ENCODE measurements around the gene CMPK2. TPM values are rescaled to one million over a fixed set of nuclear protein-coding genes. Genes with fewer than 3 reads are reported as not detected.
"Not testable (repeated sequence)": the region's sequence is repeated elsewhere in the genome, so short reads cannot be mapped to it uniquely, and the experiment has no call there.

Gene CMPK2
- total RNA-seq, 4 donors from 2014 or later, result 0.53 to 4.9 (median 1.7) TPM

DNA sequence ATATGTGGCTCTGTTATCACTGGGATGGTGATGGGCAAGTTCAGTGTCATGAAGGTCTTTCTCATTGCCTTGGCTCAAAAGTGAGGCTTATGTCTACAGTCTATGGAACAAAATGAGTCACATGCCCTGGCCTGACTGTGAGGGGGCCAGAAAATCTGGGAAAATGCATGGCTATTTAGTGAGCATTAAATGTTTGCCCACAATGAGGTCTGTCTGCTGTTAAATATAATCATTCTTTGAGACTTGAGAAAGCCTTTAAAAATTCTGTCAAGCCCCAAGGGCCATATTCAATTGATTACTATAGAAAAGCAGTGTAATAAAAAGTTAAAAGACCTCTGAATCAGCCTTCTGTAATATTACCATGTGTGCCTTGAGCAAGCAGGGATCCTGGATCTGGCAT, 46.0 kb upstream of the CMPK2 start:
- no peak for DNase-seq
- Histone ChIP-seq H3K4me3 (no peak overlapping the region), H3K27ac (no peak overlapping the region), H3K9me3 (no peaks in the 10 kb centered on the region), H3K27me3 (peaks cover 0 to 5% (median 0%) of the 10 kb centered on the region in 4 donors), H3K36me3 (no peaks in the 10 kb centered on the region), H3K4me1 (peaks cover 0 to 10% (median under 1%) of the 10 kb centered on the region in 3 donors)
- intact Hi-C loops (cut with DNase I), result loop anchor here (10.0 kb wide), 1 partner anchor 123 kb away; no protein-coding TSS in a partner anchor
- no peak for TF ChIP-seq POLR2A (IDR thresholded peaks at IDR 0.05)
- TF ChIP-seq CTCF (IDR thresholded peaks at IDR 0.05), result no peak

GRCh38 chr2:6909431-6910385, 44.0 kb upstream of the CMPK2 start:
- TF ChIP-seq CTCF (IDR thresholded peaks at IDR 0.05), result no peak
- no peak for TF ChIP-seq POLR2A (IDR thresholded peaks at IDR 0.05)
- Histone ChIP-seq H3K27me3 (peaks cover 0 to 5% (median 0%) of the 10 kb centered on the region in 4 donors), H3K9me3 (no peaks in the 10 kb centered on the region), H3K4me3 (no peak overlapping the region), H3K36me3 (no peaks in the 10 kb centered on the region), H3K4me1 (peaks cover 0 to 4% (median 0%) of the 10 kb centered on the region in 3 donors), H3K27ac (no peak overlapping the region)
- DNase-seq, result no peak
- WGBS, 2 donors, result 59 to 77% methylated on average over 8 of the region's 8 CpGs
- intact Hi-C loops (cut with DNase I), result loop anchor here (10.0 kb wide), 1 partner anchor 125 kb away; no protein-coding TSS in a partner anchor

- Histone ChIP-seq H3K27ac (no peak overlapping the region), H3K4me1 (no peaks in the 10 kb centered on the region), H3K27me3 (peaks cover 0 to 5% (median 0%) of the 10 kb centered on the region in 4 donors), H3K36me3 (no peaks in the 10 kb centered on the region), H3K4me3 (no peak overlapping the region), H3K9me3 (no peaks in the 10 kb centered on the region)
- 73 to 78% methylated on average over 2 of the region's 2 CpGs for WGBS, 2 donors
- TF ChIP-seq CTCF (IDR thresholded peaks at IDR 0.05) (no peak), POLR2A (IDR thresholded peaks at IDR 0.05) (no peak)
- DNase-seq, result no peak
- intact Hi-C loops (cut with DNase I), result no loop called here
Observed at GRCh38 chr2:6908291-6908690, 42.6 kb upstream of the CMPK2 start.

DNA sequence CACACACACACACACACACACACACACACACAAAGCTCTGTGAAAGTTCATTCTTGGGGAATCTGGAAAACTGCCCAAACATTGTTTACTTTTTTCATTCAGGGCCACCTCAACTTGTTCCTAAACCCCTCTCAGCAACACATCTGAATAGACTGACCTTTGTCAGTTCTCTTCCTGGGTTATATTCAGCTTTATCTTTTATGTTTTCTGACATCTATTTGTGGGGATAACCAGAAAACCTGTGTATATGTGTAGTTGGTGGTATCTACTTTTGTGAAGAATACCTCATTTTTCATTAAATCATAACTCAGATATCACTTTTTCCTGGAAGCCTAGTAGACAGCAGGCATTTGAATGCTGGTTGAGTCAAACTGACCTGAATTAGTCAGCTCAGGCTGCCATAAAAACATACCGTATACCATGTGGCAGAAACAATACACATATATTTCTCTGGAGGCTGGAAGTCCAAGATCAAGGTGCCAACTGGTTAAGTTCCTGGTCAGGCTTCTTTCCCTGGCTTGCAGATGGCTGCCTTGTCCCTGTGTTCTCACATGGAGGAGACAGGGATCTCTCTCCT, 40.5 kb upstream of the CMPK2 start:
- 33 to 46% methylated on average over 1 of the region's 1 CpG for WGBS, 2 donors
- no peaks in the 10 kb centered on the region for H3K4me1 ChIP-seq
- no peak for DNase-seq
- H3K36me3 ChIP-seq, result no peaks in the 10 kb centered on the region
- no peaks in the 10 kb centered on the region for H3K9me3 ChIP-seq
- no peaks in the 10 kb centered on the region for H3K27me3 ChIP-seq
- intact Hi-C loops (cut with DNase I), result no loop called here
- TF ChIP-seq POLR2A (IDR thresholded peaks at IDR 0.05) (no peak), CTCF (IDR thresholded peaks at IDR 0.05) (no peak)
- H3K27ac ChIP-seq, result no peak overlapping the region
- H3K4me3 ChIP-seq, result no peak overlapping the region

GRCh38 chr2:6905668-6906067, 40.0 kb upstream of the CMPK2 start:
- Histone ChIP-seq H3K36me3 (no peaks in the 10 kb centered on the region), H3K4me3 (no peak overlapping the region), H3K4me1 (no peaks in the 10 kb centered on the region), H3K9me3 (no peaks in the 10 kb centered on the region), H3K27me3 (no peaks in the 10 kb centered on the region), H3K27ac (no peak overlapping the region)
- TF ChIP-seq POLR2A (IDR thresholded peaks at IDR 0.05) (no peak), CTCF (IDR thresholded peaks at IDR 0.05) (no peak)
- no peak for DNase-seq
- WGBS, 2 donors, result 82 to 100% methylated on average over 1 of the region's 1 CpG
- intact Hi-C loops (cut with DNase I), result no loop called here

DNA sequence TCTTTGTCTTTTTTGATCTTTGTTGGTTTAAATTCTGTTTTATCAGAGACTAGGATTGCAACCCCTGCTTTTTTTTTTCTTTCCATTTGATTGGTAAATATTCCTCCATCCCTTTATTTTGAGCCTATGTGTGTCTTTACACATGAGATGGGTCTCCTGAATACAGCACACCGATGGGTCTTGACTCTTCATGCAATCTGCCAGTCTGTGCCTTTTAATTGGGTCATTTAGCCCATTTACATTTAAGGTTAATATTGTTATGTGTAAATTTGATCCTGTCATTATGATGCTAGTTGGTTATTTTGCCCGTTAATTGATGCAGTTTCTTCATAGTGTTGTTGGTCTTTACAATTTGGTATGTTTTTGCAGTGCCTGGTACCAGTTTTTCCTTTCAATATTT, 36.9 kb upstream of the CMPK2 start:
- H3K9me3 ChIP-seq; intact Hi-C loops (cut with DNase I); H3K4me3 ChIP-seq; H3K4me1 ChIP-seq; H3K27me3 ChIP-seq; H3K27ac ChIP-seq; H3K36me3 ChIP-seq; DNase-seq: not testable (repeated sequence)
- 81 to 88% methylated on average over 2 of the region's 2 CpGs for WGBS, 2 donors
